Coronary artery (tissue), 2 donors: ENCODE measurements around the gene MAOA.

Experiments used
- DNase-seq: peaks from one replicate; pipeline ENCODE4 v3.0.0-alpha.2; 2017; ENCODE audit warnings: low spot score
- H3K27ac ChIP-seq, 2 donors: fragments of 200-600 bp; sonication (generic); one replicate each; pipeline ENCODE4 v1.5.1; 2016 to 2019
- H3K4me3 ChIP-seq: fragments of 200-600 bp; sonication (generic); 2 replicates; pipeline ENCODE4 v1.5.1; 2016; ENCODE audit warnings: mild to moderate bottlenecking, moderate library complexity
- TF ChIP-seq, protein P1 (sequence below): fragments of 200-600 bp; sonication (generic); IDR thresholded peaks from one replicate; pipeline ENCODE4 v1.5.1; 2019; ENCODE audit warnings: antibody characterized with exemption

The MAOA gene

DNA sequence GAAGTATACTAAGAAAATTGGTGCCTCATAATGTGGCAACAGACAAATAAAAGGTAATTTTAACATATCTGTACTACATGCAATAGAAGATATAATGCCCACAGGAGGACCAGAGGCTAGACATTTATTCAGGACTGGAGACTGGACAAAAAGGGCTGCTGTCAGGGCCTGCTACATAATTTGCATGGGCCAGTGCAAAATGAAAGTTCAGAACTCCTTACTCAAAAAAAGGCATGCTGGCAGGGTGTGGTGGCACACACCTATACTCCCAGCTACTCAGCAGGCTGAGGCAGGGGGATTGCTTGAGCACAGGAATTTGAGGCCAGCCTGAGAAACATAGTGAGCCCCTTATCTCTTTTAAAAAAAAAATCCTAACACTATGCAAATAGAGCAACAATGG lies 12.4 kb upstream of the MAOA start:
- no peak overlapping the region for H3K27ac ChIP-seq
- no peak for DNase-seq
- TF ChIP-seq, protein P1, sequence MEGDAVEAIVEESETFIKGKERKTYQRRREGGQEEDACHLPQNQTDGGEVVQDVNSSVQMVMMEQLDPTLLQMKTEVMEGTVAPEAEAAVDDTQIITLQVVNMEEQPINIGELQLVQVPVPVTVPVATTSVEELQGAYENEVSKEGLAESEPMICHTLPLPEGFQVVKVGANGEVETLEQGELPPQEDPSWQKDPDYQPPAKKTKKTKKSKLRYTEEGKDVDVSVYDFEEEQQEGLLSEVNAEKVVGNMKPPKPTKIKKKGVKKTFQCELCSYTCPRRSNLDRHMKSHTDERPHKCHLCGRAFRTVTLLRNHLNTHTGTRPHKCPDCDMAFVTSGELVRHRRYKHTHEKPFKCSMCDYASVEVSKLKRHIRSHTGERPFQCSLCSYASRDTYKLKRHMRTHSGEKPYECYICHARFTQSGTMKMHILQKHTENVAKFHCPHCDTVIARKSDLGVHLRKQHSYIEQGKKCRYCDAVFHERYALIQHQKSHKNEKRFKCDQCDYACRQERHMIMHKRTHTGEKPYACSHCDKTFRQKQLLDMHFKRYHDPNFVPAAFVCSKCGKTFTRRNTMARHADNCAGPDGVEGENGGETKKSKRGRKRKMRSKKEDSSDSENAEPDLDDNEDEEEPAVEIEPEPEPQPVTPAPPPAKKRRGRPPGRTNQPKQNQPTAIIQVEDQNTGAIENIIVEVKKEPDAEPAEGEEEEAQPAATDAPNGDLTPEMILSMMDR = no peak
- no peak overlapping the region for H3K4me3 ChIP-seq

DNA sequence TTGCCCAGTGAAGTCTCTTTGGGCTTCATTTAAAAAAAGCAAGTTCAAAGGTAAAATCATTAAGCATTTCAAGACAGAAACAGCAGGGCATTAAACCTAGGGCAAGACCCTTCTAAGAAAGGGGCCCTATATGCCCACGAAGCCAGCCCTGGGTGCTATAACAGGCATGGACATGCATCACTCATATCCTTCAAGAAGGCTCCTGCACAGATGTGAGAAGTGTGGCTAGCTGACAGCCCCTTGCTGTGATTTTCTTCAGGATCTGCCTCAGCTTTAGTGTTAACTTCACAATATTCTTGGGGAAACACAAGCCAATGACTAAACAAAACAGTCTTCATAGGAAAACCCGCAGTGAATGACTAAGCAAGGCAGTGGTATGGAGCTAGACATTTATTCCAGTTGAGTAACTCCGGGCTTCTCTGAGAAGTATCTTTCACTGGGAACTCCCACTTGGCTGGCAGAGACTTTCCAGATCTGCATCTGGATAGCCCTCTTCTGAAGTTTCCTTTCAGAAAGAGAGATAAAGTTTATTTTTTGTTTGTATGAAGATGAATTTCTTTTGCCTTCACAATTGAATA lies 11.9 kb upstream of the MAOA start:
- DNase-seq = no peak
- Histone ChIP-seq H3K4me3 (no peak overlapping the region), H3K27ac (peak overlapping the region in 1 of 2 donors; percentile 11)
- TF ChIP-seq, protein P1 = no peak

DNA sequence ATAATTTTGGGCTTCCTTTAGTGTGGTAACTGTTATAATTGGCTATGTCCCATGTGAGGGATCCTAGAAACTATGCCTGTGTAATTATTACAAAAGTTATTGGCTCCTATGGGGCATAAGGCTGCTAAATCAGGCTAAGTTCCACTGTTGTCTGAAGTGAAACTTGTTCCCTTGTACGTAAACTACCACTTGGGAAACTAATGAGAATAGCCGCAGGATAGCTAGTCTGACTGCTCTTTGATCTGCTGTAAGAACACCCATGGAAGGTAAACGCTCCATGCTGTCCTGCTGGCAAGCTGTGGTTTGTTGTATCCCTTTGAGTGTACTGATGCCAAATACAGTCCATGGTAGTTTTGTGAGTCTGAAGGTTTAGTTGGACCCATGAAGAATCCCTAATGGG lies 9.3 kb upstream of the MAOA start:
- DNase-seq = no peak
- H3K27ac ChIP-seq = no peak overlapping the region
- TF ChIP-seq, protein P1 = no peak
- H3K4me3 ChIP-seq = no peak overlapping the region

DNA sequence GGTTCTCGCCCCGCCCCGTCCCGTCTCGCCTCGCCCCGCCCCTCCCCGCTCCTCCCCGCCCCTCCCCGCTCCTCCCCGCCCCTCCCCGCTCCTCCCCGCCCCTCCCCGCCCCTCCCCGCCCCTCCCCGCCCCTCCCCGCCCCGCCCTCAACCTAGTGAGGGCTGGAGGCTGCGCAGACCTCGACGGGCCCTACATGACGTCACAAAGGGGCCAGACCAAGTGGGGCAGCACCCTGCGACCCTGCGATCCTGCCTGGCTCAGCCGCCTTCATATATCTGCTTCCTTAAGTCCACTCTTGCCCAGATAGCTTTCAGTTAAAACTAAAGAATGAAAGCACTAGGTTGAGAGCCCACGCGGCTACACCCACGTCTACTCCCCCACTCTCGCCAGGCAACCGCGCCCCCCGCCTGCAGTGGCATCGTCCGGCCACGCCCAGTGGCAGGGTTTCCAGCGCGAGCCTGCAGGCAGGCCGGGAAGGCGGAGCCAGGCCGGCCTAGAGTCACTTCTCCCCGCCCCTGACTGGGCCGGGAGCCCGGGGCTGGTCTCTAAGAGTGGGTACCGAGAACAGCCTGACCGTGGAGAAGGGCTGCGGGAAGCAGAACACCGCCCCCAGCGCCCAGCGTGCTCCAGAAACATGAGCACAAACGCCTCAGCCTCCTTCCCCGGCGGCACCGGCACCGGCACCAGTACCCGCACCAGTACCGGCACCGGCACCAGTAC lies 1.5 kb upstream of the MAOA start:
- Histone ChIP-seq H3K4me3 (peak overlapping the region; percentile 85), H3K27ac (peak overlapping the region; percentile 73 to 95)
- peak; percentile 93 for DNase-seq
- TF ChIP-seq, protein P1 = no peak

DNA sequence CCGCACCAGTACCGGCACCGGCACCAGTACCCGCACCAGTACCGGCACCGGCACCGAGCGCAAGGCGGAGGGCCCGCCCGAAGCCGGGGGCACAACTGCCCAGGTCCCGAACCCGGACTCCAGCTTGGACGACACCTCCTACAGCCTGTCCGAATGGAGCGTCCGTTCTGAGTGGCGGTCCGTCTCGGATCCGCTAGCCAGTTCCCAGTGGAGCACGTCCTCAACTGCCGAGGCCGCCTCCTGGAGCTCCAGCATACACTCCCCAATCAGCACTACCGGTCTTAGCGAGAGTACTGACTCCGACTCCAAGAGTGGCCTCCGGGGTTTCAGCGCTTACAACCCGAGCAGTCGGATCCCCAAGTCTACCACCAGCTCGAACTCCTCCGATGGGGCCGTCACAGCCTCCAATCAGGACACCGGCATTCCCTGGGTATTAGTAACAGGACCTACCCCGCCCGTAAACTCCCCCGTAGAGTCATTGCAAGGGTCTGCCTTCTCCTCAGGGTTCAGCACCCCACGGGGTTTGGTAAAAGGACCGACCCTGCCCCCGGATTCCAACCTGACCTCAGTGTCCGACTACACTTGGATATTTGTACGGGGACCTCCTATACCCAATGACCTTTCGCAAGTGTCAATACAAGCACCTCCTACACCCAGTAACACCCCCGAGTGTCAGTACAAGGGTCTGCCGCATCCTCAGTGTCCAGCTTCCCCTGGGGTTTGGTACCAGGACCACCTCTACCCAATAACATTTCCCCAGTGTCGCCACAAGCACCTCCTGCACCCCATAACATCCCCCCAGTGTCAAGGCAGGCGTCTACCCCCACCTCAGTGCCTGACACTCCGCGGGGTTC lies 721 bp upstream of the MAOA start:
- peak overlapping the region; percentile 73 to 95 for H3K27ac ChIP-seq
- peak overlapping the region; percentile 85 for H3K4me3 ChIP-seq
- TF ChIP-seq, protein P1 = no peak
- DNase-seq = peak; percentile 75

DNA sequence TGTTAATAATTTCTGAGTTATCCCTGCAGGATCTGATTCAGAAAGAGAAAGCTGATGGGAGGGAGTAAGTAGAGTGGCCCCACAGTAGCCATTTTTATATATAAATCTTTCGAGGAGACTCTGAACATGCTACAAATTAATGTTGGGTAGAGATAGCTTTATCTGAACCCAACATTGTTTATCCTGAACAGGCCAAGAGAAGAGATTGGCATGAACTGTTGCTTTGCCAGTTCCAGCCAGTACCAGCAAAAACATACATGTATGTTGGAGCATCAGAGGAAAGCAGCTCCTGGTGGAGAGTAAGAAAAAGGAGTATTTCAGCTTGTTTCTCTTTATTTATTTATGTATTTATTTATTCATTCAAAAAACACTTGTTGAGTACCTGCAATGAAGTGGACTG lies 1.6 kb downstream of the MAOA start:
- peak overlapping the region; percentile 66 for H3K4me3 ChIP-seq
- DNase-seq = no peak
- TF ChIP-seq, protein P1 = no peak
- H3K27ac ChIP-seq = peak overlapping the region in 1 of 2 donors; percentile 59
